Lung (tissue), 12 donors: Measurements from ENCODE around the gene OTULINL. TPM values are rescaled to one million over a fixed set of nuclear protein-coding genes. Genes with fewer than 3 reads are reported as not detected.

Experiments used
- ATAC-seq: fragments of 200-7000 bp; cut with Tn5 transposase; one replicate; pipeline ENCODE4 v1.9.1; 2020; ENCODE audit warnings: moderate number of reproducible peaks; ENCODE audit not compliant: insufficient read depth, low FRiP score
- DNase-seq, 3 donors: peaks; one replicate each; pipeline ENCODE4 v3.0.0-alpha.2; 2013 to 2017
- H3K27ac ChIP-seq, 2 donors: one replicate each; pipeline ENCODE4 v1.5.1; 2013; ENCODE audit warnings: mild to moderate bottlenecking in 2 of 2, moderate library complexity in 2 of 2, control low read depth in 1 of 2, inconsistent platforms in 1 of 2, low read depth in 1 of 2, low read length in 1 of 2
- H3K27me3 ChIP-seq, 3 donors: one replicate each; pipeline ENCODE4 v1.5.1; 2013; ENCODE audit warnings: low read length in 2 of 3; ENCODE audit not compliant: control insufficient read depth in 3 of 3, insufficient read depth in 3 of 3
- H3K36me3 ChIP-seq, 4 donors: one replicate each; pipeline ENCODE4 v1.5.1; 2013; ENCODE audit warnings: low read length in 4 of 4, mild to moderate bottlenecking in 1 of 4, moderate library complexity in 1 of 4; ENCODE audit not compliant: control insufficient read depth in 4 of 4, insufficient read depth in 4 of 4
- H3K4me1 ChIP-seq, 5 donors: one replicate each; pipeline ENCODE4 v1.5.1; 2013; ENCODE audit warnings: low read length in 5 of 5, mild to moderate bottlenecking in 2 of 5, moderate library complexity in 1 of 5; ENCODE audit not compliant: control insufficient read depth in 5 of 5, insufficient read depth in 5 of 5
- H3K4me3 ChIP-seq: one replicate; pipeline ENCODE4 v1.5.1; 2013; ENCODE audit warnings: mild to moderate bottlenecking, control low read depth, moderate library complexity
- H3K9ac ChIP-seq, 2 donors: one replicate each; pipeline ENCODE4 v1.5.1; 2013; ENCODE audit warnings: low read length in 2 of 2, control low read depth in 1 of 2; ENCODE audit not compliant: insufficient read depth in 1 of 2
- H3K9me3 ChIP-seq, 4 donors: one replicate each; pipeline ENCODE4 v1.5.1; 2013; ENCODE audit warnings: low read length in 3 of 4, mild to moderate bottlenecking in 1 of 4, moderate library complexity in 1 of 4; ENCODE audit not compliant: control insufficient read depth in 4 of 4, insufficient read depth in 3 of 4
- WGBS, 2 donors: extraction: QIAGEN DNeasy Blood & Tissue Kit; methylation state at CpG; one replicate each; pipeline ENCODE4 v1.1.7; 2013; 5-methylcytosine and 5-hydroxymethylcytosine counted together
- polyA plus RNA-seq, 2 donors: library from polyadenylated mRNA; stranded (reverse); fragments of 200-250 nt; gene quantifications; one replicate each; pipeline ENCODE4 v1.2.1, GENCODE V29; 2013
- total RNA-seq, 2 donors: library from RNA; depleted of rRNA in 1 of 2; stranded (reverse); fragments of >200 nt in 1 of 2; gene quantifications; one replicate each; pipeline ENCODE4 v1.2.1, GENCODE V29; 2014 to 2021
- TF ChIP-seq, protein P1 (sequence below): IDR thresholded peaks from 2 replicates; pipeline ENCODE4 v1.5.1; 2012; ENCODE audit warnings: mild to moderate bottlenecking; ENCODE audit errors: control extremely low read depth, extremely low read depth
- donor health status: control.
- donor health status: control.
- donor health status: Bipolar disorder and iron deficiency.
- donor health status: healthy.
- donor health status: DM: yes; HTN: yes; CAD: no.

OTULINL gene
- total and polyA plus RNA-seq, 4 donors = 19.7 to 59.9 (median 30.0) TPM

DNA sequence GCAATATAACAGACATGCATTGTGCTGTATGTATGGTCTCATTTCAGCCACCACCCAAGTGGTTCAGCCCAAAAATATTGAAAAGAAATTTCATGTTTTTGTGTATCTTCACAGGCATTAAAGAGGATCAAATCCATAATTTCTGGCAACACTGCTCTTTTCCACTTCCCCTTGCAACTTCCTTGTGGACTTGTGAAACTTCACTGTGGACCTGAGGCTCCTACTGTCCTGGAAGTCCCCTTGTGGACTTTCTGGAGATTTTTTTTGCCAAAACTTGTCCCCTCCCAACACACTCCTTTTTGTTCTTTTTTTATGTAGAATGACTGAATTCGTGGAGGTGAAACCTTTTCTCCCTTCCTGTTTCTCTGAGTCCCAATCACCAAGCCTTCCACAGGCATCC is 14.3 kb downstream of the OTULINL start:
- H3K27me3 ChIP-seq = no peaks in the 10 kb centered on the region
- no peak overlapping the region for H3K4me3 ChIP-seq
- 22 to 57% methylated on average over 1 of the region's 1 CpG for WGBS, 2 donors
- H3K9me3 ChIP-seq = no peaks in the 10 kb centered on the region
- DNase-seq (no peak), ATAC-seq (no peak)
- H3K9ac ChIP-seq = no peak overlapping the region
- H3K4me1 ChIP-seq = peaks cover 0 to 6% (median 0%) of the 10 kb centered on the region in 5 donors
- no peaks in the 10 kb centered on the region for H3K36me3 ChIP-seq
- no peak overlapping the region for H3K27ac ChIP-seq
- TF ChIP-seq, protein P1, sequence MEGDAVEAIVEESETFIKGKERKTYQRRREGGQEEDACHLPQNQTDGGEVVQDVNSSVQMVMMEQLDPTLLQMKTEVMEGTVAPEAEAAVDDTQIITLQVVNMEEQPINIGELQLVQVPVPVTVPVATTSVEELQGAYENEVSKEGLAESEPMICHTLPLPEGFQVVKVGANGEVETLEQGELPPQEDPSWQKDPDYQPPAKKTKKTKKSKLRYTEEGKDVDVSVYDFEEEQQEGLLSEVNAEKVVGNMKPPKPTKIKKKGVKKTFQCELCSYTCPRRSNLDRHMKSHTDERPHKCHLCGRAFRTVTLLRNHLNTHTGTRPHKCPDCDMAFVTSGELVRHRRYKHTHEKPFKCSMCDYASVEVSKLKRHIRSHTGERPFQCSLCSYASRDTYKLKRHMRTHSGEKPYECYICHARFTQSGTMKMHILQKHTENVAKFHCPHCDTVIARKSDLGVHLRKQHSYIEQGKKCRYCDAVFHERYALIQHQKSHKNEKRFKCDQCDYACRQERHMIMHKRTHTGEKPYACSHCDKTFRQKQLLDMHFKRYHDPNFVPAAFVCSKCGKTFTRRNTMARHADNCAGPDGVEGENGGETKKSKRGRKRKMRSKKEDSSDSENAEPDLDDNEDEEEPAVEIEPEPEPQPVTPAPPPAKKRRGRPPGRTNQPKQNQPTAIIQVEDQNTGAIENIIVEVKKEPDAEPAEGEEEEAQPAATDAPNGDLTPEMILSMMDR = no peak

GRCh38 chr5:14597080-14597479 is 15.5 kb downstream of the OTULINL start:
- 81 to 100% methylated on average over 1 of the region's 1 CpG for WGBS, 2 donors
- ATAC-seq (no peak), DNase-seq (no peak)
- Histone ChIP-seq H3K4me1 (peaks cover 0 to 6% (median 0%) of the 10 kb centered on the region in 5 donors), H3K27ac (no peak overlapping the region), H3K9ac (no peak overlapping the region), H3K27me3 (no peaks in the 10 kb centered on the region), H3K4me3 (no peak overlapping the region), H3K36me3 (no peaks in the 10 kb centered on the region), H3K9me3 (no peaks in the 10 kb centered on the region)
- TF ChIP-seq, protein P1 = no peak

- H3K4me1 ChIP-seq = peaks cover 0 to 6% (median 0%) of the 10 kb centered on the region in 5 donors
- TF ChIP-seq, protein P1 = no peak
- H3K36me3 ChIP-seq = peaks cover 0 to 2% (median 0%) of the 10 kb centered on the region in 4 donors
- no peak overlapping the region for H3K27ac ChIP-seq
- ATAC-seq = no peak
- no peak for DNase-seq
- H3K4me3 ChIP-seq = no peak overlapping the region
- WGBS, 2 donors = 51 to 64% methylated on average over 2 of the region's 2 CpGs
- H3K27me3 ChIP-seq = no peaks in the 10 kb centered on the region
- no peak overlapping the region for H3K9ac ChIP-seq
- no peaks in the 10 kb centered on the region for H3K9me3 ChIP-seq
Measured at GRCh38 chr5:14598225-14598624, 16.6 kb downstream of the OTULINL start.
